Activated CD4-positive, alpha-beta T cell treated with anti-CD3 and anti-CD28 coated beads, Interleukin-2, amount 50 U/mL, for 4 hours (primary cell): ENCODE measurements around the gene SLIT3.

Experiments used
- DNase-seq, 2 experiments: peaks; one replicate each; pipeline ENCODE4 v3.0.0-alpha.2; 2020

The SLIT3 gene

DNA sequence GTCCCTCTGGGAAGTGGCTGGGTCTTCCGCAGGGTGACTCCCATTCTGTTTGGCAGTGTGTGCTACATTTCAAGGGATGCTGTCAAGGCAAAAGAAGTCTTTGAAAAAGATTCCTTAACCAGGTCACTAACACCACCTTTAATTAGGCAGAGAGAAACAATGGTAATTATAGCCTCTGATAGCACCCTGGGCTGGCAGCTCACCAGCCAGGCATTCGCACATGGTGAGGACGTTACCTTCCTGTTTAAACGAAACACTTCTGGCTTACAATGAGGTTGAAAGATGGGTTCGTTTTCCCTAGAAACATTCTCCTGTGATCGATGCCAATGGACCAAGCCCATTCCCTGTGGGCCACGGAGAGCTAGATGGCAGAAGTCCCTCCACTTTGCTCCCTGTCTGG is 491.7 kb downstream of the SLIT3 start:
- no peak for DNase-seq

DNA sequence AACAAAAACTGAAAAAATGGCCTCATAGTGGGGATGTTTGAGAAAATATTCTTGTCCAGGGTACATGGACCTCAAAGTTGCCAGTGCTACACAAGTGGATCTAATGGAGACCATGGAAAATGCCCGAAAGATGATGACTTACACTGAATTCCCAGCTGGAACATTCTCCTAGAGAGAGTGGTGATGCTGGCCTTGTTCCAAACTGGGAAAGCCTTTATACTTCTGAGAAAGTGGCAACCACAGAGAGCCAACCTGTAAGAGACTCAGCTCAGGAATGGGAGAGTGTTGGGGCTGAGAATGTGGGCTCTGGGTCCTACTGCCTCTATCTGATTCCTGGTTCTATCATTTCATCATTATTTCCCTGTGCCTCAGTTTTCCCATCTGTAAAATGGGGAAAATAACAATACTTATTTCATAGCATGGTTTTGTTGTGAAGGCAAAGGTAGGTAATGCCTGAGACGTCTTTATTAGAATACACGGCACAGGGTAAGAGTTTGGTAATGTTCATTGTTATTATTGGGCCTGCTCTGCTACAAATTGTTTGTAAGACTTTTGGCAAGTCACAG is 492.8 kb downstream of the SLIT3 start:
- DNase-seq, result no peak

DNA sequence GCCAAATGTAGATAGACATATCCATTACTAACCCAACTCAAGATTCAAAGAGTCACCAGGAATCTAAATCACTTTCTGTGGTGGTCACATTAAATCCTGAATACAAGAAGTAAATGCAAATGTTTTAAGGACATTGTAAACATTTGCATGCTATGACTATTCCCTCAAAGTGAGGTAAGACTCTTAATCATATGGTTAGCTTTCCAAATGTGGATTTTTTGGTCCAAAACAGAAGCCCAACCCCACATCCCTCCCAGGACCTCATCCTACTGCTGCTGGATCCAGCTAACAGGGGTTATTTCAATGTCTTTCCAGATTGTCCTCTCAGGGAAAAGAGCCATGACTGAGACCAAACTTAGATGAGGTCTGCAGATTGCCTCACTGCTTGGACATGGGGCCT is 493.7 kb downstream of the SLIT3 start:
- DNase-seq, result no peak

DNA sequence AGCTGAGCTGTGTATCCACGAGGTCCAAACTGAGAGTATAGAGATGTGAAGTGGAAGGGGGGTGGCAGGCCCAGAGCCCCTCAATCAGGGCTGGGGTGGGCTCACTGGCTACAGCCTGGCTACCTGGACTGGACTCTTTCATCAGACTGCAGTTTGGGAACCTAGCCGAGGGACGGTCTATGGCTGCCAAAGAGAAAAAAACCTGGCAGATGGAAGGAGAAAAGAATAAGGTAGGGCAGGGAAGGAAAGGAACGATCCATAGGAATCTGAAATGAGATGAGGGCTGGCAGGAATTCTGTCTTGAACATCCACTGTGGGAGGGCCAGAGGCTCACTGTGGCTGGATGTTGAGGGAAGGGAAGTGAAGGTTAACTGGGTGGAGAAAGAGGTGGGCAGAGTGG is 497.4 kb downstream of the SLIT3 start:
- DNase-seq, result no peak

DNA sequence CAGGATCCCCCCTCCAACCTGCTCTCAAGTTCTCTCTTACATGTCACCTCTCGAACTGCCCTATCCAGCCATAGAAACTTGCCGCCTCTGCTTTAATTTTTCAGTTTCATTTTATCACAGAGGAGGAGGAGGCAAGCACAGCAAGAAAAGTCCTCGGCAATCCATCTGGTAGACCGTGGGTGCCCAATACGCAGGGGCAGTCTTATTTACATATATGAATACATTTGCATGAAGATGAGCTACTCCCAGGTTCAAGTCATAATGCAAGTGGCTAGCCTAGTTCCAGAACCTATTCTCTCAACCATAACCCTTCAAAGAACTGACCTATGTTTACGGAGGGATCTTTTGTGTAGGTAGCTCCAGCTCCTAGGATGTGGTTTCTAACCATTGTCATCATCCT is 498.6 kb downstream of the SLIT3 start:
- no peak for DNase-seq

DNA sequence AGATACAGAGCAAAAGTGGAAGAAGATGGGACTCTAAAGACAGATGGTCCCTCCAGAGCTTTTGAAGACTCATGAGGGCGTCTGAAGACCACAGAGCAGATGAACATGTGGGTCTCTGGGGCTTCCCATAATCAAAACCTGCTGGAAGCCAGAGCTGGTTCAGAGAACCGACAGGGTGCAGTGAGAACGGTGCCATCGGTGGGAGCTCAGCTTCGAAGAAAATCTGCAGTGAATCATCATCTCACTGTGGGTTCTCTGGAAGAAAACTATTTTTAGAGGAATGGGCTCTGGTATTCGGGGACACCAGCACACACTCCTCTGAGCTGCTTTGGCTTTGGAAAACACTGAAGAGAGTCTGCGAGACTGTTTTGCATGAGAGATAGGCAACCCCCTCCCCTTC is 499.4 kb downstream of the SLIT3 start:
- no peak for DNase-seq

DNA sequence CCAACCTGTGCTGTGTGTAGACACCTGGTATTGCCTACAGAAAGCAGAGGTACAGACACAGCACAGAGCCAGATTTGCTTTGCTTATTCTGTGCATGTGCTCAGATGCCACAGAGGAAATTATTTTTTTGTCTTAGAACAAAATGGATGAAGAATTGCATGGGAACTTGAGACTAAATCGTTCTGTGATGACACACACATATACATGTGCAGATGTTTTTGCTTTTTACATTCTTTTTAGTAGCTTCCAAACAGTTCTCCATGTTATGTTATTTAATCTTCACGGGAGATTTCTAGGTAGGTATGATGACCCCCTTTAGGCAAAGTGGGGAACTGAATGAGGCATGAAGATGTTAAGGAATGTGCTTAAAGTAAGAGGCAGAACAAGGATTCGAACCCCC is 500.2 kb downstream of the SLIT3 start:
- DNase-seq, result no peak

DNA sequence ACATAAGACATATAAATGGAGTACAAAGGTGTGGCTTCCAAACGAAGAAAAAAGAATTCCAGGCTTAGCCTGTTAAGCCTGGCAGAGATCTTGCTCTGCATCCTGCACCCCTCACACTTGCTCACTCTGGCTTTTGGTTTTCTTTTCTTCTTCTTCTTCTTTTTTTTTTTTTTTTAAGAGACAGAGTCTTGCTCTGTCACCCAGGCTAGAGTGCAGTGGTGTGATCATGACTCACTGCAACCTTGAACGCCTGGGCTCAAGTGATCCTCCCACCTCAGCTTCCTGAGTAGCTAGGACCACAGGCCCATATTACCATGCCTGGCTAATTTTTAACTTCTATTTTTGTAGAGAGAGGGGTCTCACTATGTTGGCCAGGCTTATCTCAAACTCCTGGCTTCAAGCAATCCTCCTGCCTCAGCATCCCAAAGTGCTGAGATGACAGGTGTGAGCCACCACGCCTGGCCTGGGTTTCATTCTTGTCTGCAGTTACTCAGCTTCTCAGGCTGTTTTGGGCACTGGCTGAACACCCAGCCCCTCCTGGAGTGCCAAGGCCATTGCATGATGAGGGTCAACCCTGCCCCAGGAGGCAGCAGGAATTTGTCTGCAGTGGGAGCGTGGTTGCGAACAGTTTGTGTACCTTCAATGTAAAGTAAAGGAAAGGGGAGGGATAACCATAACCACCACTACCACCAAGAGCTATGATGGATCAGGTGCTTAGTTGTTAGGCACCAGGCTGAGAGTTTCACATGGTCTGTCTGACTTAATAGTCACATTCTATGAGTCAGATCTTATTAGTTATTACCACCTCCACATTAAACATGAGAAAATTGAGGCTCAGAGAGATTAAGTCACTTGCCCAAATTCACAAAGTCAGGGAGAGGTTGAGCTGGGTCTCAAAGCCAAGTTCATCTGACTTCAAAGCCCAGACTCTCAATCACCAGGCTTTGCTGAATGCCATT is 502.6 kb downstream of the SLIT3 start:
- DNase-seq, result no peak

DNA sequence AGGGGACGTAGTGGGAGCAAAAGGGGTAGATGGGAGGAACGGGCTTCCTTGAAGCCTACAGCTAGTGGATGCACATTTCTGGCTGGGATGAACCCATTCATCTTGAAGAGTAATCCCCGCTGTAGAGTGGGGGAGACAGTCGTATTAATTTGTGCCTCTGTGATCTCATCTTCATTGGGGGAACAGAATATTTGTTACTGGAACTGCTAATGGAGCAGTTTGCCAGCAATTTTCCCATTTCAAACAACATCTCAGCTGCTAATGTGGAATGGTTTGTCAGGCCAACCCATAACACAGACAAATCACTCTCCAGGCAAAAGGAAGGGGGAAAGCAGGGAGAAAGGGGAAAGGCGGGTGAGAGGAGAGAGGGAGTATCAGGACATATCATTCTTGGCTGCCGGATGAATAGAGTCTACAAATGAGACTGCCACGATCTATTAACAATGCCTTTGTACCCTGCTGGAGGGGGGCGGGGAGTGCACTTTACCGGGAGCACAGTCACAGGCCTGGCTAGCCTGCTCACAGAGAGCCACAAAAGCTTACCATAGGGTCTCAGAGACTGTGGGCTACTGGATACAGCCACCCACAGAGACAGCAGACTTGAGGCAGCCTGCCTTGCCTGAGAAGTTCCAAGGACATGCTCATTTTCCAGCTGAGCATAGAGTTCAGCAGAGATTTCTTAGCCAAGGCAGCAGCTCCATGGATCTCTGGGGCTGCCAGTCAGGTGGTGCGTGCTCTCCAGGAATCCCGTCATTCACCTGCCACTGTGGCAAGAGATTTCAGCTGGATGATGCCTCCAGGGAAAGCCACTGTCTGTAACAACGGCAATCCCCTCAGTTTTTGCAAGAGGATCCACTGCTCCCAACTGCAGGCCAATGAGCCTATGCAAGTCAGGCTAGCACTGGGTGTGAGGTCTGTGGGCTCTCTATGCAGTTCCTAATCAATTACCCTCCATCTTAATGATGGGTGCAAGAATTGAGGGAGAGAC is 504.1 kb downstream of the SLIT3 start:
- DNase-seq, result no peak

DNA sequence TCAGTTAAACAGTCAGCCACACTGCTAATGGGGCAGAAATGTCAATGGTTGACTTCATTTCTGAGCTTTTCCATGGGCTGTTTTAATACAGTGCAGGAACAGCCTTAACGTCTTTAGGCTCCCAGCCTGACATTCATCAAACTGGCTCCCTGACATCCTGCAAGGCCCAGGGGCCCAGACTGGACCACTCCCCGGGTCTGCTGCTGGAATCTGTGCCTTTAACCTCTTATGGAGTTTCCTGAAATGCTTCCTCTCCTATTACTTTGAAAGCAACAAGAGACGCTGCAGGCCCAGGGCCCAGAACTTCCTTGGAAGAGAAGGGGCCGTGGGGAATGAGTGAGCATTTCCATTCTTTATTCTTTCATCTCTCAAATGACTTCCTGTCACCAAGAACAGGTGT is 504.9 kb downstream of the SLIT3 start:
- no peak for DNase-seq

DNA sequence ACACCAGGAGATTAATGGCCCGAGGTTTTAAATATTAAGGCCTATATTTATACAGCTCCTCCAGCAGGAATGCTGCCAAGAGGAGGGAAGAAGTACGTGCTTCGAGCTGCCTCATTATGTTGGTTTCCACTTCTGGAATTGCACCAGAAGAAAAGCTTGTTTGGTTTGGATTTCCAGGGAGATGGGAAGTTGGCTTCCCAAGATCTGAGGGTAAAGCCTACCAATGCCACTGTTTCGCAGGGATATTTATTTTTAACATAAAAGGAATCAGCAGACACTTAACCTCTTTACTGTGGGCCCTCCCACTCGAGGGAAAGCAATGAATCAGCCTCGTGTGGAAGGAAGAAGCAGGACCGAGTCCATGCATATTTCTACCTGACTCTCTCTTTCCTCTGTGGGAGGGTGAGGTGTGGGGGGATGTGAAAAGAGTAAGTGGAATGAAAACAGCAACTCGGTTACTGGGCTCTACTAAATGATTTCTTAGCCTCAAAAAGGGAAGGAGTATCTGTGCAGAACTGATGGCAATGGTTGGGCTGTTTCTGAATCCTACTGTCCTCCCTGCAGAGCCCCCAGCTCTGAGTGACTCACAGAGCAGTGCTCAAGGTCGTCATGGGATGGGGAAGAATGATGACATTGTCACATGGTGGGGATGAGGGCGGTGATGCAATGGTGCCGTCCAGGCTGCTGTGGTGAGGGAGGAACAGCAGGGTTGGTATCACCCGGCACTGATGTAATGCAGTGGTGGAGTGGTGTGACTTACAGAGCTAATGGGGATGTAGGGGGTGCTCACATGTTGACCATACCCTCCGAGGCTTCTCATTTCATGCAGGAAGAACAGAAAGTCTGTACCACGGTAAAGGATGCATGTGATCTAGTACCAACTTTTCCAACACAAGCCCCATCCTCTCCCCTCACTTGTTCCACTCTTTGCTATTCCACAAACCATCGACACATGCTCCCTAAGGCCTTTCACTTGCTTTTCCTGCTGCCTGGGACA is 506.8 kb downstream of the SLIT3 start:
- no peak for DNase-seq

DNA sequence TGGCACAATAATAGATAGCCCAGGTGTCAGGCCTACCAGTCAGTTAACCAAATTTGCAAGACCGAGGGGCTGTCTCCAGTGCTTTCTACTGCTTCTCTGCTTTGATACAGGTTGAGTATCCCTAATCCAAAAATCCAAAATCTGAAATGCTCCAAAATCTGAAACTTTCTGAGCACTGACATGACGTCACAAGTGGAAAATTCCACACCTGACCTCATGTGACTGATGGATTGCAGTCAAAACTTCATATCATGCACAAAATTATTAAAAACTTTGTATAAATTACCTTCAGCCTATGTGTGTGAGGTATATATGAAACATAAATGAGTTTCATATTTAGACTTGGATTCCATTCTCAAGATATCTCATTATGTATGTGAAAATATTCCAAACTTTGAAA is 508.3 kb downstream of the SLIT3 start:
- DNase-seq, result no peak

DNA sequence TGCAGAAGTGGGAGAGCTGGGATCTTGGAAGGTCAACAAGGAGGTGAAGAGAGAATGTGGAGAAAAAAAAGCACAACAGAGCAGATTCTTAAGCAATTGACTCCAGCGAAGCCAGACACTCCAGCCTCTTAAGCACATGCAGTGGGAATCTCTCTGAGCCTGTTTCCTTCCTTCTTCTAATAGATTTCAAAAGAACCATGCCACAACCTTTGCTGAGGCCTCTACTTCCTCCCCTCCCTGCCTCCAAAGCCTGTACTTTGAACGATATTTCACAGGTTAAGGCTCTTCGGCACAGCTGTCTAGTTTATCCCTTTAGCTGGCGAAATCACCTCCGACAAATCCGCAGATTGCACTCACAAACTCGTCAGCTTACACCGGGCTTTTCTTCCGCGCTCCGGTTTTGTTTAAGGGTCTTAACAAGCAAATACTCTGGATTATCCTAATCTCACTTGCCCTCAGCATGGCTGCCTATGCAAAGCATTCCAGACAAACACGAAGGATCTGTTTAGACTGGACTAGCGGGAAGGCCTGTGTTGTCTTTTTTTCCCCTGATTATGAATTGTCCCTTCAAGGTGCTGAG is 510.2 kb downstream of the SLIT3 start:
- DNase-seq, result no peak

DNA sequence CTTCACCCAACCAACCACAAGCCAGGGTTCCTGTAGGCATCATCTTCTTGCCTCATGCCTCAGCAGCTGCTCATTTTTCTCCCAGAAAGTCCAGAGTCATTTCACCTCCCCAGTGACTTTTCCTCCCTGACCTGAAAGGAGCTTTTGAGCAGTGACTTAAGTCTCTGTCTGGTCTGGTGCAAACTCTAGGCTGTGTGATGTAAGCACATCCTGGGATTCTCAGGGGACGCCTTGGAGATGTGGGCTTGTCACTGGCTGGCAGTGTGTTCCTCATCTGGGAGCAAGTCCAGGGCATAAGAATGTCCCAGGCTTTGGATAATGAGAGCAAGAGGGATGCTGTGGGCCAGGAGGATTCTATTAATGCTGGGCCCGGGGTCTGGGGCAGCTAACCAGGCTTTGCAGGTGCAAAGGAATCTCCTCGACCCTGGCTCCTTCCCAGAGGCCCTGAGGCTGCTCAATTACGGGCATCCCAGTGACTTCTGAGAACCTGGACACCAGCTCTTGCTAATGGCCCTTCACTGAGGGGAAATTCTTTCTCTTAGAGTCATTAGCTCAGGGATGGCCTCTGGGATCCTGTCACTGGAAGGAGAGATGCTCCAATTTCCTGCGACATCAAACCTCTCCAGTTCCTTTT is 510.8 kb downstream of the SLIT3 start:
- DNase-seq, result no peak

DNA sequence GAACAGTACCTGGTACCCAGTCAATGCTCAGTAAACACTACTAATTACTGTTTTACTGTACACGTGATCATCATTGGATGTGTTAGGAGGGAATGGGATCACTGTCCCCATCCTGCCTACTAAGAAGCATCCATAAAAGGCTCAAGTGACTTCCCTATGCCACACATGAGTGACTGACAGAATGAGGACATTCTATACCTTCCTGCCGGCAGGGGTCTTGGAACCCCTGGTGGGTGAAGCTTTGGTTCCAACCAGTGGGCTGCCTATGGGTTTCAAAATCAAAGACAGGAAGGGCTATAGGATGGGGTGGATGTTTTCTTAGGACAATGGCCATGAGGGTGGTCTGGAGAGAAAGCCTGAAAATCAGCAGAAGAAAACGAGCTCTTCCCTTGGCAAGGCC is 512.2 kb downstream of the SLIT3 start:
- no peak for DNase-seq

DNA sequence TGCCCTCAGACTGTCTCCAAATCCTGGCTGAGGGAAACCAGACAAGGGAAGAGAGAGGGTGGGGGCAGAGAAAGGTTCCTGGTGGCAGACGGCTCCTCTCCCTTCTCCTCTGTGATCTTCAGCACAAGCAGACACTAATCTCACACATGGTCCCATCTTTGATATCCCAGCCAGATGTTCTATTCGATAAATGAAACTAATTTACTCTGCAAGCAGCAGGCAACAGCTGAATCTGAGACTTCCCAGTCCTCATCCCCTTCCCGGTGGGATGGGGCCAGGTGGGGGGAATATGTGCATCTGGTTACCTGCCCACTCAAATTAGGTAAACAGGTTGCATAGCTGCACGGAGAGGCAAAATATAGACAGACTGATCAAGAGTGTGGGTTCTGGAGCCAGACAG is 512.8 kb downstream of the SLIT3 start:
- no peak for DNase-seq

DNA sequence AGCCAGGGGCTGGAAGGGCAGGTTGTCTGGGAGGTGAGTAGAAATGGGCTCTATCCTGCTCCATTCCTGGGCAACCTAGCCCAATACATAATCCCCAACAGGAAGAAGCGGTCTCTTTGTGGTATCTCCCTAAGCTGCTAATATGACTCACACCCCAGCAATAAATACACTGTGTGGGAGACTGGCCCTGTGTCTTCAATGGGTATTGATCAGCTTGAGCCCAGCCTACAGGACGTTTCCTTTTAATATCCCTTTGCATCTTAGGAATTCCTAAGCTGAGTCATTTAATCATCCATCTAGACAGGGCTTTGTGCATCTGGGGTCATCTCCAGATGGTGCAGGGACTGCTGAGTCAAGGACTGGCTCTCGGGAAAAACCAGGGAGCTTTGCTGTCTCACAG is 514.8 kb downstream of the SLIT3 start:
- no peak for DNase-seq

DNA sequence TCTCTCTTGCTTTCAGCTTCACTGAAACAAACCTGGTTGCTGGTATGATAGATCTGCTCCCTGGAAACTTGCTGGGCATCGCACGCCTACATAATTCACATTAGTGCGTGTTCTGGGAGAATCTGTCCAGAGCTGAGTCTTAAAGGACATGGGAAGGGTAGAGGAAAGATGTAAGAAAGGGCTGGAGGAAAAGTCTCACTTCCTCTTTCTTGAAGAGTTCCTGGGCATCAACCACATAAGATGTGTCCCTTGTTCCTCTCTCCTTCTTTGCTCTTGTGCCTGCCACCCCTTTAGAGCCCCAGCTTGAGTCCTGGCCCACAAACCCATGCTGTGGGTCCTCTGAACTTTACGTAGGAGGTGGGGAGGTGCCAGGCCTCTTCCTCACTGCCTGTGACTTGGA is 516.5 kb downstream of the SLIT3 start:
- no peak for DNase-seq

DNA sequence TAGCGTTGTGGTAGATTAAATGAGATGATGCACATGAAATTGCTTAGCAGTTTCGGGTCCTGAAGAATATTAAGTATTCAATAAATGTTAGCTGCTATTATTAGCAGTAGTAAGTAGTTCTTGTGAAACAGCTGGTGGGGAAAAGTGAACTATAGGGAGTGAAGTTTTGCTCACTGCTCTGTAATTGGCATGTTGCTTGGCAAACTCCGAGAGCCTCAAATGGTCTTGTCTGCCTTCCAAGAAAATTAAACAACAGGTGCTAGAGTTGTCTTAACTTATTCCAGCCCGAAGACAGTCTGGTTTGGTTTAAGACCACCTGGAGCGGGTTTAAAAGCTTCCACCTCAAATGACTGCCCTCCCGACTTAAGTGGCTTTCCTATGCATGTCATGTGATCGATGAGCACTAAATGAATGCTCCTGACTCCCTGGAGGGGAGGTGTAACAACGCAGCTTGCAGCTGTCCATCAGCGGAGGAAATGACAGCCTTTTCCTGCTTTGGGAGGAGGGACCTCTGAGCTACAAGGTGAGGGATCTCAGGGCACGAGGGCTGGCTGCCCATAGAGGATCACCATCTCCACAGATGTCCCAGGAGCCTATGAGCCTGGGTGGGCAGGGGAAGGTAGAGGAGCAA is 518.9 kb downstream of the SLIT3 start:
- no peak for DNase-seq

DNA sequence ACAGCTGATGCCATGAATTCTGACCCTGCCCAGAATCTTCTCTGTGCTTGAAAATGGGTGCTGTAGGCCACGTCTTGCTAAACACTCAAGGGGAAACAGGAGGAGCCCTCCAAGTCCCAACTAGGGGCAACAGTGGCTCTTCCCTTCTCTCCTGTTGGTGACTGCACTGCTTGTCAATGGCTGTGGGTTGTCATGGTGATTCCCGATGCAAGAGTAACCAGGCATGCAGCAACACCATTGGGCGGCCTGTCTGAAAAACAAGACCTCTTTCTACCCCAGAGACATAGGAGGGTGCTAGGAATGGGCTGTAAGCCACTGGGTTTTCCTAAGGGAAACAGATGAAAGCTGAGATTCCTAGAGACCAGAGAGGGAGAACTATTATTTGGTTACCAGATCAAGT is 520.1 kb downstream of the SLIT3 start:
- no peak for DNase-seq

DNA sequence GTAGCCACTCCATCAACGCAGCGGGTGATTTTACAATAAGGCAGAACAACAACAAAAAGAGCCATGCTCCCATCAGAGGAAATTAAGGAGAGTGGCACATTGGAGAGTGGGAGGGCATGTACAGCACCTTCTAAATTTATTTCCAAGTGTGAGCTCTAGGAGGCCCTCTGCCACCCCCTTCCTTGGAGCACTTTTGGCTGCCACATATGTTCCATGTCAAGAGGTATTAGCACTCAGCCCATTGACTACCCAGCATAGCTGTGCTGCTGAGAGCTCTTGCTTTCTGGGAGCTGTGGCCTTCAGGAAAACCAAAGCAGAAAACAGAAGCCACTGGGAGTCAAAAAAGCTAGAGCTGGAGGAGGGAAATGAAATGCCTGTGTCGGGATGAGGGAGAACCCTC is 521.6 kb downstream of the SLIT3 start:
- no peak for DNase-seq
